ENCODE data around the gene ACMSD.

DNA sequence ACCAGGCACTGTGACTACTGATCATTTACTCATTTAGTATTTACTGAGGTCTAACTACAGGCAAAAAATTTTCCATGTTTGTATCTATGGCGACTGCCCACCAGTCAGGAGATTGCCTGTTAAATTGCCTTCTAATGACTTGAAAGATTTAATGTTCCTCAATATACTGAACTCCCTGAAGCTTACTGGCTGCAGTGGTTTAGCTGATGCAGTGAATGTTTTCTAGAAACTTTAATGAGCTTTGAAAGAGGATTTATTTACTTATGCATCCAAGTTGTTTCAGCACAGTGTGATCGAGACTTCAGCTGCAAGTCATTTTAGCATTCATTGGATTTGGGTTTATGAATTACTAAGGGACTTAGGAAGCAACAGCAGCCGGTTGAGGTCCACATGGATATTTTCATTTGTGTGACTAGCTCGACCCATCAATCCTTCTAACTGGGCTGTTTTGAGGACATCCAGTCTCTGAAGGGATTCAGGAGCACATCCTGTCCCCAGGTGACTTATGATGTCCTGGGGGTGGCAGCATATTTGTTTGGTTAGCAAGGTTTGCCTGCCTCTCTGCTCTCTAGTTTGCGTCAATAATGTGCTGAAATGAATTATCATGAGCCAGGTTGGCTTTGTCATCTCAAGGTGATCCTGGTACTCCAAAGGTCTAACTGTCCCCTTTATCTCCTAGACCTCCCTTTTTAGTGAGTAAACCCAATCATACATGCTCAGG lies 26.8 kb downstream of the ACMSD start:
- no peak for TF ChIP-seq EZH2phosphoT487 (IDR thresholded peaks at IDR 0.05; ENCODE audit: borderline replicate concordance, low read depth, low read length)
- TF ChIP-seq, protein P1, sequence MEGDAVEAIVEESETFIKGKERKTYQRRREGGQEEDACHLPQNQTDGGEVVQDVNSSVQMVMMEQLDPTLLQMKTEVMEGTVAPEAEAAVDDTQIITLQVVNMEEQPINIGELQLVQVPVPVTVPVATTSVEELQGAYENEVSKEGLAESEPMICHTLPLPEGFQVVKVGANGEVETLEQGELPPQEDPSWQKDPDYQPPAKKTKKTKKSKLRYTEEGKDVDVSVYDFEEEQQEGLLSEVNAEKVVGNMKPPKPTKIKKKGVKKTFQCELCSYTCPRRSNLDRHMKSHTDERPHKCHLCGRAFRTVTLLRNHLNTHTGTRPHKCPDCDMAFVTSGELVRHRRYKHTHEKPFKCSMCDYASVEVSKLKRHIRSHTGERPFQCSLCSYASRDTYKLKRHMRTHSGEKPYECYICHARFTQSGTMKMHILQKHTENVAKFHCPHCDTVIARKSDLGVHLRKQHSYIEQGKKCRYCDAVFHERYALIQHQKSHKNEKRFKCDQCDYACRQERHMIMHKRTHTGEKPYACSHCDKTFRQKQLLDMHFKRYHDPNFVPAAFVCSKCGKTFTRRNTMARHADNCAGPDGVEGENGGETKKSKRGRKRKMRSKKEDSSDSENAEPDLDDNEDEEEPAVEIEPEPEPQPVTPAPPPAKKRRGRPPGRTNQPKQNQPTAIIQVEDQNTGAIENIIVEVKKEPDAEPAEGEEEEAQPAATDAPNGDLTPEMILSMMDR (conservative IDR thresholded peaks at IDR 0.05; ENCODE audit: low read length): no peak

Data from OCI-LY7 (cell line).